ENCODE results near the gene DDX25. TPM values are rescaled to one million over a fixed set of nuclear protein-coding genes. Genes with fewer than 3 reads are reported as not detected.

DDX25 gene
- total RNA-seq, 4 donors from 2014 or later = 0.06 to 0.17 TPM; not detected in 2

- peaks cover 0 to 11% (median 11%) of the 10 kb centered on the region in 4 donors for H3K4me1 ChIP-seq
- no peaks in the 10 kb centered on the region for H3K27me3 ChIP-seq
- no peak for TF ChIP-seq EP300 (IDR thresholded peaks at IDR 0.05)
- no peak for TF ChIP-seq POLR2A (IDR thresholded peaks at IDR 0.05; ENCODE audit: low read depth)
- TF ChIP-seq CTCF (IDR thresholded peaks at IDR 0.05) = no peak
- no peak for TF ChIP-seq POLR2AphosphoS5 (IDR thresholded peaks at IDR 0.05)
- H3K9me3 ChIP-seq = no peaks in the 10 kb centered on the region
- DNase-seq (ENCODE audit: extremely low spot score) = no peak
- H3K4me3 ChIP-seq = no peak overlapping the region
- H3K27ac ChIP-seq (replicated peaks in 1 of 4) = no peak overlapping the region
- peaks cover 0 to 4% (median 2%) of the 10 kb centered on the region in 4 donors for H3K36me3 ChIP-seq
- intact Hi-C loops (cut with DNase I) = no loop called here
Observed at GRCh38 chr11:125974284-125974683, 70.0 kb downstream of the DDX25 start.

- peaks cover 0 to 11% (median 3%) of the 10 kb centered on the region in 4 donors for H3K36me3 ChIP-seq
- TF ChIP-seq POLR2AphosphoS5 (IDR thresholded peaks at IDR 0.05) (no peak), POLR2A (IDR thresholded peaks at IDR 0.05; ENCODE audit: low read depth) (no peak)
- H3K27ac ChIP-seq (replicated peaks in 1 of 4) = no peak overlapping the region
- no peaks in the 10 kb centered on the region for H3K9me3 ChIP-seq
- H3K4me3 ChIP-seq = no peak overlapping the region
- peaks cover 0 to 11% (median 11%) of the 10 kb centered on the region in 4 donors for H3K4me1 ChIP-seq
- WGBS = 93% methylated on average over 6 of the region's 6 CpGs
- intact Hi-C loops (cut with DNase I) = no loop called here
- no peaks in the 10 kb centered on the region for H3K27me3 ChIP-seq
- DNase-seq (ENCODE audit: extremely low spot score) = no peak
Observed at GRCh38 chr11:125975634-125976033, 71.3 kb downstream of the DDX25 start.

- intact Hi-C loops (cut with DNase I) = no loop called here
- TF ChIP-seq CTCF (IDR thresholded peaks at IDR 0.05) = no peak
- no peak for TF ChIP-seq POLR2A (IDR thresholded peaks at IDR 0.05; ENCODE audit: low read depth)
- no peak for TF ChIP-seq POLR2AphosphoS5 (IDR thresholded peaks at IDR 0.05)
- no peak for TF ChIP-seq EP300 (IDR thresholded peaks at IDR 0.05)
Observed at GRCh38 chr11:125976156-125976555, 71.8 kb downstream of the DDX25 start.

GRCh38 chr11:125977333-125977732, 73.0 kb downstream of the DDX25 start:
- no peak for DNase-seq (ENCODE audit: extremely low spot score)
- intact Hi-C loops (cut with DNase I) = no loop called here
- Histone ChIP-seq H3K4me3 (no peak overlapping the region), H3K36me3 (peaks cover 0 to 22% (median 4%) of the 10 kb centered on the region in 4 donors), H3K27me3 (no peaks in the 10 kb centered on the region), H3K9me3 (no peaks in the 10 kb centered on the region), H3K4me1 (peaks cover 0 to 11% (median 11%) of the 10 kb centered on the region in 4 donors), H3K27ac (replicated peaks in 1 of 4) (no peak overlapping the region)
- WGBS = 94% methylated on average over 3 of the region's 3 CpGs
- TF ChIP-seq POLR2A (IDR thresholded peaks at IDR 0.05; ENCODE audit: low read depth) = no peak

More at GRCh38 chr11:125976156-125976555, 71.8 kb downstream of the DDX25 start:
- H3K4me1 ChIP-seq = peaks cover 0 to 11% (median 11%) of the 10 kb centered on the region in 4 donors
- no peak overlapping the region for H3K4me3 ChIP-seq
- H3K9me3 ChIP-seq = no peaks in the 10 kb centered on the region
- peaks cover 0 to 16% (median 4%) of the 10 kb centered on the region in 4 donors for H3K36me3 ChIP-seq
- no peaks in the 10 kb centered on the region for H3K27me3 ChIP-seq
- no peak for DNase-seq (ENCODE audit: extremely low spot score)
- no peak overlapping the region for H3K27ac ChIP-seq (replicated peaks in 1 of 4)

- no peak overlapping the region for H3K27ac ChIP-seq (replicated peaks in 1 of 4)
- no peak for DNase-seq (ENCODE audit: extremely low spot score)
- H3K9me3 ChIP-seq = no peaks in the 10 kb centered on the region
- H3K36me3 ChIP-seq = peaks cover 0 to 32% (median 9%) of the 10 kb centered on the region in 4 donors
- no peaks in the 10 kb centered on the region for H3K27me3 ChIP-seq
- peaks cover 0 to 11% (median 11%) of the 10 kb centered on the region in 4 donors for H3K4me1 ChIP-seq
- H3K4me3 ChIP-seq = no peak overlapping the region
- 73% methylated on average over 6 of the region's 6 CpGs for WGBS
- TF ChIP-seq POLR2A (IDR thresholded peaks at IDR 0.05; ENCODE audit: low read depth) (no peak), EP300 (IDR thresholded peaks at IDR 0.05) (no peak), POLR2AphosphoS5 (IDR thresholded peaks at IDR 0.05) (no peak), CTCF (IDR thresholded peaks at IDR 0.05) (no peak)
- intact Hi-C loops (cut with DNase I) = no loop called here
Observed at GRCh38 chr11:125978181-125978716, 73.9 kb downstream of the DDX25 start.

Other genes starting within 250 kb of the DDX25 start
- not detected for gene ACRV1, start 223.7 kb upstream of the DDX25 start, total RNA-seq
- gene PATE1, start 158.2 kb upstream of the DDX25 start, total RNA-seq = not detected
- gene PATE2, start 125.7 kb upstream of the DDX25 start, total RNA-seq = not detected
- not detected for gene PATE3, start 116.4 kb upstream of the DDX25 start, total RNA-seq
- not detected for gene PATE4, start 71.2 kb upstream of the DDX25 start, total RNA-seq
- gene HYLS1, start 16.8 kb upstream of the DDX25 start, total RNA-seq = 1 to 10 TPM; 2.8 to 6.9 (median 4.7) TPM
- gene PUS3, start 1.3 kb upstream of the DDX25 start, total RNA-seq = 10 to 100 TPM in 1 of 4 donors, 1 to 10 TPM in 3; 7.1 to 20.2 (median 8.5) TPM
- under 1 TPM in 3 of 4 donors, not detected in 1; 0.33 to 0.57 (median 0.39) TPM for gene VSIG10L2, start 41.5 kb downstream of the DDX25 start, total RNA-seq
- 10 to 100 TPM; 16.6 to 42.7 (median 28.1) TPM for gene CDON, start 158.4 kb downstream of the DDX25 start, total RNA-seq

All from esophagus muscularis mucosa (tissue), 4 donors.